HEK293T (cell line): ENCODE measurements around the gene SIRPD.

Experiments
- ARNT ChIP-seq: fragments of 450-650 bp; IDR thresholded peaks from 2 replicates; pipeline ENCODE4 v1.6.1; 2017; ENCODE audit warnings: mild to moderate bottlenecking
- BHLHE40 ChIP-seq: fragments of 450-650 bp; IDR thresholded peaks from 2 replicates; pipeline ENCODE4 v1.6.1; 2016; ENCODE audit warnings: mild to moderate bottlenecking, moderate library complexity, borderline replicate concordance
- CTBP1 ChIP-seq: fragments of 450-650 bp; IDR thresholded peaks from 2 replicates; pipeline ENCODE4 v1.6.1; 2016; ENCODE audit warnings: borderline replicate concordance
- FOXM1 ChIP-seq: fragments of 450-650 bp; IDR thresholded peaks from 2 replicates; pipeline ENCODE4 v1.6.1; 2017; ENCODE audit warnings: mild to moderate bottlenecking, borderline replicate concordance
- HDGF ChIP-seq: fragments of 450-650 bp; IDR thresholded peaks from 2 replicates; pipeline ENCODE4 v1.6.1; 2017; ENCODE audit warnings: antibody characterized with exemption, borderline replicate concordance
- L3MBTL2 ChIP-seq: fragments of 450-650 bp; conservative IDR thresholded peaks from 2 replicates; pipeline ENCODE4 v1.6.1; 2016; ENCODE audit warnings: mild to moderate bottlenecking
- SUZ12 ChIP-seq: fragments of 450-650 bp; IDR thresholded peaks from 2 replicates; pipeline ENCODE4 v1.6.1; 2016; ENCODE audit warnings: mild to moderate bottlenecking

- TF ChIP-seq HDGF, result no peak
- no peak for TF ChIP-seq ARNT
- TF ChIP-seq CTBP1, result no peak
- no peak for TF ChIP-seq L3MBTL2
- no peak for TF ChIP-seq SUZ12
- TF ChIP-seq FOXM1, result no peak
- TF ChIP-seq BHLHE40, result no peak
Observed at GRCh38 chr20:1561350-1561749, 3.8 kb upstream of the SIRPD start.
